ENCODE results near the gene ACBD6. TPM values are rescaled to one million over a fixed set of nuclear protein-coding genes. Genes with fewer than 3 reads are reported as not detected.
"Not testable (repeated sequence)": the region's sequence is repeated elsewhere in the genome, so short reads cannot be mapped to it uniquely, and the experiment has no call there.

ACBD6 gene
- total and polyA plus RNA-seq, 9 donors, result 31.0 to 56.0 (median 42.7) TPM

DNA sequence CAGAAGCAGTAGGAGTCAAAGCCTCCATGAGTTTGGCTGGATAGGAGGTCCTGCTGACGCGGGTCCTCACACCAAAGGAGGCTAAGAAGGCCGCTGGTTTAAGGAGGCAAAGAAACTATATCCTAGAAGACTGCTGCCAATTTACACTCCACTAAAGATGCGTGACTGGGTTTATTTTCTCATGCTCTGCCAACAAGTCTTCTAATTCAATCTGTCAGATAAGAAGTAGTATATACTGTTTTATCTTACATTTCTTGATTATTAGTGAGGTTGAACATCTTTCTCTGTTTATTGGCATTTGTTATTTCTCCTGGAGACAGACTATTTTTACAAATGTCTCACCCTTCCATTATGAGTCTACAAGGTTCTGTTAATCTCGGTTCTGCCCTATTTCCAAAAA is 34.1 kb downstream of the ACBD6 start:
- WGBS, 3 donors, result 95 to 97% (median 95%) methylated on average over 5 of the region's 5 CpGs
- Histone ChIP-seq H3K27ac (no peak overlapping the region), H3K36me3 (no peaks in the 10 kb centered on the region), H3K9me3 (no peaks in the 10 kb centered on the region), H3K4me1 (ENCODE audit: insufficient read depth) (no peaks in the 10 kb centered on the region), H3K27me3 (no peaks in the 10 kb centered on the region), H3K4me3 (no peak overlapping the region)
- intact Hi-C loops (cut with DNase I), result no loop called here
- TF ChIP-seq EP300 (IDR thresholded peaks at IDR 0.05) (no peak), POLR2A (IDR thresholded peaks at IDR 0.05) (no peak)
- TF ChIP-seq, protein P1, sequence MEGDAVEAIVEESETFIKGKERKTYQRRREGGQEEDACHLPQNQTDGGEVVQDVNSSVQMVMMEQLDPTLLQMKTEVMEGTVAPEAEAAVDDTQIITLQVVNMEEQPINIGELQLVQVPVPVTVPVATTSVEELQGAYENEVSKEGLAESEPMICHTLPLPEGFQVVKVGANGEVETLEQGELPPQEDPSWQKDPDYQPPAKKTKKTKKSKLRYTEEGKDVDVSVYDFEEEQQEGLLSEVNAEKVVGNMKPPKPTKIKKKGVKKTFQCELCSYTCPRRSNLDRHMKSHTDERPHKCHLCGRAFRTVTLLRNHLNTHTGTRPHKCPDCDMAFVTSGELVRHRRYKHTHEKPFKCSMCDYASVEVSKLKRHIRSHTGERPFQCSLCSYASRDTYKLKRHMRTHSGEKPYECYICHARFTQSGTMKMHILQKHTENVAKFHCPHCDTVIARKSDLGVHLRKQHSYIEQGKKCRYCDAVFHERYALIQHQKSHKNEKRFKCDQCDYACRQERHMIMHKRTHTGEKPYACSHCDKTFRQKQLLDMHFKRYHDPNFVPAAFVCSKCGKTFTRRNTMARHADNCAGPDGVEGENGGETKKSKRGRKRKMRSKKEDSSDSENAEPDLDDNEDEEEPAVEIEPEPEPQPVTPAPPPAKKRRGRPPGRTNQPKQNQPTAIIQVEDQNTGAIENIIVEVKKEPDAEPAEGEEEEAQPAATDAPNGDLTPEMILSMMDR (IDR thresholded peaks at IDR 0.05), result no peak
- DNase-seq, result no peak

GRCh38 chr1:180462102-180462501 is 40.3 kb downstream of the ACBD6 start:
- no peak for TF ChIP-seq EP300 (IDR thresholded peaks at IDR 0.05)
- no peak for TF ChIP-seq POLR2A (IDR thresholded peaks at IDR 0.05)
- TF ChIP-seq, protein P1 (IDR thresholded peaks at IDR 0.05), result no peak
- peaks cover 0 to 3% of the 10 kb centered on the region in 2 donors for H3K9me3 ChIP-seq
- DNase-seq, result no peak
- no peaks in the 10 kb centered on the region for H3K27me3 ChIP-seq
- no peaks in the 10 kb centered on the region for H3K36me3 ChIP-seq
- intact Hi-C loops (cut with DNase I), result no loop called here
- no peaks in the 10 kb centered on the region for H3K4me1 ChIP-seq (ENCODE audit: insufficient read depth)
- H3K27ac ChIP-seq, result no peak overlapping the region
- 81 to 82% (median 82%) methylated on average over 3 of the region's 3 CpGs for WGBS, 3 donors
- no peak overlapping the region for H3K4me3 ChIP-seq

DNA sequence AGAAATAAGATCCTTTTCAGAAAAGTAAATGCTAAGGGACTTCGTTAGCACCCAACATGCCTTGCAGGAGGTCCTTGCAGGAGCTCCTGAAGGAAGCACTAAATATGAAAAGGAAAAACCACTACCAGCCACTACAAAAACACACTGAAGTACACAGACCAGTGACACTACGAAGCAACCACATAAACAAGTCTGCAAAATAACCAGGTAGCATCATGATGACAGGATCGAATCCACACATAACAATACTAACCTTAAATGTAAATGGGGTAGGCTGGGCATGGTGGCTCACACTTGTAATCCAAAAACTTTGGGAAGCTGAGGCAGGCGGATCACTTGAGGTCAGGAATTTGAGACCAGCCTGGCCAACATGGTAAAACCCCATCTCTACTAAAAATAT is 40.7 kb downstream of the ACBD6 start:
- H3K27me3 ChIP-seq; H3K36me3 ChIP-seq; H3K4me3 ChIP-seq; DNase-seq; H3K27ac ChIP-seq; H3K9me3 ChIP-seq; intact Hi-C loops (cut with DNase I); H3K4me1 ChIP-seq (ENCODE audit: insufficient read depth): not testable (repeated sequence)
- 98 to 99% (median 98%) methylated on average over 4 of the region's 4 CpGs for WGBS, 3 donors

DNA sequence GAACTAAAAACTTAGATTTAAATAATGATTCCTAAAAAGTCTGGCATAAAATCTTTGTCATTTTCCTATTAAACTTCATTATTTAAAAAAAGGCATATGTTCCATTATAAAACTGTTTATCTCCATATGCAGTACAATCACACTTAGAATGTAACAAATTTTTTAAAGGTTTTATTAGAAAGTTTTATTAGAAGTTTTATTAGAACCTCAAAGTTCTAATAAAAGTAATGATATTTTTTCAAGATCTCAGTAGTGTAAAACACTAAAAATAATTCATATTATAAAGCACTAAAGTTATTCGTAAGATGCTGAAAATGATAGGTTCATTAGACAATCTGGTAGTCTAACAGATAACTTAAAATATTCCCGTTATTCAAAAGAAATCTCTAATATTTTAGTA is 43.6 kb downstream of the ACBD6 start:
- TF ChIP-seq, protein P1 (IDR thresholded peaks at IDR 0.05), result no peak
- TF ChIP-seq EP300 (IDR thresholded peaks at IDR 0.05) (no peak), POLR2A (IDR thresholded peaks at IDR 0.05) (no peak)
- Histone ChIP-seq H3K36me3 (no peaks in the 10 kb centered on the region), H3K4me1 (ENCODE audit: insufficient read depth) (no peaks in the 10 kb centered on the region), H3K27me3 (no peaks in the 10 kb centered on the region), H3K27ac (no peak overlapping the region), H3K9me3 (peaks cover 0 to 3% of the 10 kb centered on the region in 2 donors), H3K4me3 (no peak overlapping the region)
- 41 to 80% (median 47%) methylated on average over 2 of the region's 2 CpGs for WGBS, 3 donors
- intact Hi-C loops (cut with DNase I), result no loop called here
- no peak for DNase-seq

DNA sequence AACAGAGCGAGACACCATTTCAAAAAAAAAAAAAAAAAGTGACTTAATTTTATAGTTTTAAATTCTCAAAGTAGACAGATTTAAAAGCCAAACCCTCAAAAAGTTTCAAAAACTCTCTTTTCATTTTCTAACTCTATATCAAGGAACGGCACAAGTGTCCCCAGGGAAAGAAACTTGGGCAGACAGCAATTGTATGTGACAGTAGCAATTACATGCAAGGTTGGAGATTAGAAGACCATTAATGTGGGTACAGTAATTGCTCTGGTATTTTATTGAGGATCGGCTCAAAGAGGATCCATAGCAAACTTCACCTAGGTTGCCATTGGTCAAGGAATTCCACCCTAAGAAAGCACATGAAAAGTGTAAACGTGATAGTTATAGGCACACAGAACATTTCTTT is 46.2 kb downstream of the ACBD6 start:
- TF ChIP-seq POLR2A (IDR thresholded peaks at IDR 0.05) (no peak), EP300 (IDR thresholded peaks at IDR 0.05) (no peak)
- TF ChIP-seq, protein P1 (IDR thresholded peaks at IDR 0.05), result no peak
- no peaks in the 10 kb centered on the region for H3K27me3 ChIP-seq
- H3K27ac ChIP-seq, result no peak overlapping the region
- WGBS, 3 donors, result 89 to 94% (median 94%) methylated on average over 4 of the region's 4 CpGs
- H3K4me1 ChIP-seq (ENCODE audit: insufficient read depth), result no peaks in the 10 kb centered on the region
- no peaks in the 10 kb centered on the region for H3K9me3 ChIP-seq
- H3K4me3 ChIP-seq, result no peak overlapping the region
- DNase-seq, result no peak
- no peaks in the 10 kb centered on the region for H3K36me3 ChIP-seq
- intact Hi-C loops (cut with DNase I), result no loop called here
